Activated CD8-positive, alpha-beta memory T cell treated with anti-CD3 and anti-CD28 coated beads, Interleukin-2, amount 50 U/mL, for 48 hours (primary cell): Measurements from ENCODE around the gene ATRN.
"Not testable (repeated sequence)": the region's sequence is repeated elsewhere in the genome, so short reads cannot be mapped to it uniquely, and the experiment has no call there.

Source experiments
- DNase-seq: peaks from one replicate; pipeline ENCODE4 v3.0.0-alpha.2; 2020

ATRN gene

GRCh38 chr20:3470627-3471396, at the start of gene ATRN:
ATRN (plus strand) TSS chr20:3471018; CDS start chr20:3471108, 90 bp downstream.
- DNase-seq: peak; percentile 98

- DNase-seq: no peak
These were observed 48.8 kb upstream of the ATRN start for GRCh38 chr20:3421985-3422384.

- DNase-seq: no peak
These were observed 47.7 kb upstream of the ATRN start for GRCh38 chr20:3423126-3423525.

- not testable (repeated sequence) for DNase-seq
These were observed 44.1 kb upstream of the ATRN start for GRCh38 chr20:3426766-3427165.

- no peak for DNase-seq
These were observed 40.3 kb upstream of the ATRN start for GRCh38 chr20:3430376-3431069.

- no peak for DNase-seq
These were observed 39.7 kb upstream of the ATRN start for GRCh38 chr20:3431109-3431508.

GRCh38 chr20:3432844-3433243, 38.0 kb upstream of the ATRN start:
- no peak for DNase-seq

- no peak for DNase-seq
These were observed 37.1 kb upstream of the ATRN start for GRCh38 chr20:3433744-3434143.

GRCh38 chr20:3434232-3434631, 36.6 kb upstream of the ATRN start:
- DNase-seq: no peak

GRCh38 chr20:3436864-3437574, 33.8 kb upstream of the ATRN start:
- no peak for DNase-seq

- DNase-seq: no peak
These were observed 24.0 kb upstream of the ATRN start for GRCh38 chr20:3446779-3447178.

GRCh38 chr20:3447321-3447720, 23.5 kb upstream of the ATRN start:
- DNase-seq: no peak

GRCh38 chr20:3449319-3449718, 21.5 kb upstream of the ATRN start:
- DNase-seq: no peak

GRCh38 chr20:3452136-3452535, 18.7 kb upstream of the ATRN start:
- no peak for DNase-seq

- DNase-seq: no peak
These were observed 18.1 kb upstream of the ATRN start for GRCh38 chr20:3452690-3453089.

GRCh38 chr20:3454831-3455230, 16.0 kb upstream of the ATRN start:
- no peak for DNase-seq

GRCh38 chr20:3456648-3457047, 14.2 kb upstream of the ATRN start:
- DNase-seq: no peak

GRCh38 chr20:3459881-3460307, 10.9 kb upstream of the ATRN start:
- DNase-seq: no peak

- no peak for DNase-seq
These were observed 9.5 kb upstream of the ATRN start for GRCh38 chr20:3461211-3461771.

GRCh38 chr20:3461911-3462677, 8.7 kb upstream of the ATRN start:
- no peak for DNase-seq

- DNase-seq: no peak
These were observed 6.7 kb upstream of the ATRN start for GRCh38 chr20:3464166-3464565.

GRCh38 chr20:3465301-3465700, 5.5 kb upstream of the ATRN start:
- no peak for DNase-seq

- no peak for DNase-seq
These were observed 601 bp upstream of the ATRN start for GRCh38 chr20:3470208-3470626.
